GM12891 (cell line): ENCODE results near the gene ATP1A3.

ENCODE experiments used
- DNase-seq: peaks from one replicate; pipeline ENCODE4 v3.0.0; 2011; ENCODE audit warnings: low spot score; ENCODE audit not compliant: insufficient read length
- FAIRE-seq: peaks from 2 replicates; lab custom pipeline; 2011; peaks lifted over from hg19 to GRCh38; lab: Jason Lieb, UNC
- PAX5 ChIP-seq: IDR thresholded peaks from 2 replicates; pipeline ENCODE4 v1.6.1; 2011; ENCODE audit warnings: low read length, moderate library complexity, mild to moderate bottlenecking; ENCODE audit not compliant: insufficient read depth, severe bottlenecking
- POLR2A ChIP-seq: IDR thresholded peaks from 2 replicates; pipeline ENCODE4 v1.6.1; 2011; ENCODE audit warnings: low read depth, low read length, control low read depth
- POLR2AphosphoS5 ChIP-seq: IDR thresholded peaks from 2 replicates; pipeline ENCODE4 v1.6.1; 2011; ENCODE audit warnings: low read depth, low read length, control low read depth
- POU2F2 ChIP-seq: IDR thresholded peaks from 2 replicates; pipeline ENCODE4 v1.6.1; 2011; ENCODE audit warnings: low read depth, mild to moderate bottlenecking, control low read depth, low read length, moderate library complexity
- SPI1 ChIP-seq: IDR thresholded peaks from 2 replicates; pipeline ENCODE4 v1.6.1; 2011; ENCODE audit warnings: low read depth, low read length, control low read depth
- TAF1 ChIP-seq: IDR thresholded peaks from 2 replicates; pipeline ENCODE4 v1.6.1; 2011; ENCODE audit warnings: low read depth, low read length, control low read depth

Gene ATP1A3

DNA sequence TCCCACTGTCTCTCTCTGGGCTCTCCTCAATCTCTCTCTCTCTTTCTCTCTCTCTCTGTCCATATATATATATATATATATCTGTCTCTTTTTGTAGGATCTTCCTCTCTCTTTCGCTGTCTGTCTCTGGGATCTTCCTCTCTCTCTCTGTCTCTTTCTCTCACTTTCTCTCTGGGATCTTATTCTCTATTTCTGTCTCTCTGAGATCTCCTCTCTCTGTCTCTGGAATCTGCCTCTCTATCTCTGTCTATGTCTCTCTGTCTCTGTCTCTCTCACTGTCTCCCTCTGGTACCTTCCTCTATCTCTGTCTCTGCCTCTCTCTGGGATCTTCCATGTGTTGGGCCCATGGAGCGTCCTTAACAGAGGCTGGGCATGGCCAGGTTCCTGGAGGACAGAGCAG is 3.4 kb downstream of the ATP1A3 start:
- DNase-seq = no peak
- TF ChIP-seq PAX5 = no peak
- no peak for TF ChIP-seq POLR2AphosphoS5
- no peak for TF ChIP-seq TAF1
- no peak for TF ChIP-seq SPI1
- TF ChIP-seq POLR2A = no peak
- TF ChIP-seq POU2F2 = no peak
- FAIRE-seq = no peak

GRCh38 chr19:41990028-41990427 is 4.0 kb downstream of the ATP1A3 start:
- DNase-seq = no peak
- TF ChIP-seq POU2F2 = no peak
- no peak for TF ChIP-seq TAF1
- no peak for TF ChIP-seq SPI1
- TF ChIP-seq POLR2A = no peak
- TF ChIP-seq POLR2AphosphoS5 = no peak
- no peak for TF ChIP-seq PAX5
- FAIRE-seq = no peak

- TF ChIP-seq SPI1 = no peak
- TF ChIP-seq POU2F2 = no peak
- TF ChIP-seq TAF1 = no peak
- TF ChIP-seq POLR2AphosphoS5 = no peak
- TF ChIP-seq POLR2A = no peak
- TF ChIP-seq PAX5 = no peak
- DNase-seq (no peak), FAIRE-seq (no peak)
Observed at GRCh38 chr19:41988947-41989346, 5.1 kb downstream of the ATP1A3 start.

GRCh38 chr19:41987141-41987860 is 6.7 kb downstream of the ATP1A3 start:
- no peak for FAIRE-seq
- DNase-seq = no peak
- TF ChIP-seq SPI1 (no peak), POLR2A (no peak), POLR2AphosphoS5 (no peak), TAF1 (no peak)

DNA sequence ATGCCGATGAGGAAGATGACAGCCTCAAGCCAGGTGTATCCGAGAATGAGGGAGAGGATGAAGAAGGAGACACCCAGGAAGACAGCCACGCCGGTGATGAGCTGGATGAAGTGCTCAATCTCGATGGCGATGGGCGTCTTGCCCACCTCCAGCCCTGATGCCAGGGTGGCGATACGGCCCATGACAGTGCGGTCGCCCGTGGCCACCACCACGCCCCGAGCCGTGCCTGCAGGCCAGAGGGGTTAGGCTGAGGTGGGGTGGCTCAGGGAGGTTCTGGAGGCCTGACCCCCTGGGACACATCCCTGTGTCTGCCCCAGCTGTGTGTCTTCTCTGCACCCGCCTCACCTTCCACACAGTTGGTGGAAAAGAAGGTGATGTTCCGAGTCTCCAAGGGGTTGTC is 9.1 kb downstream of the ATP1A3 start:
- no peak for DNase-seq
- no peak for TF ChIP-seq SPI1
- TF ChIP-seq TAF1 = no peak
- TF ChIP-seq PAX5 = no peak
- no peak for TF ChIP-seq POU2F2
- no peak for TF ChIP-seq POLR2AphosphoS5
- TF ChIP-seq POLR2A = no peak
- FAIRE-seq = no peak

DNA sequence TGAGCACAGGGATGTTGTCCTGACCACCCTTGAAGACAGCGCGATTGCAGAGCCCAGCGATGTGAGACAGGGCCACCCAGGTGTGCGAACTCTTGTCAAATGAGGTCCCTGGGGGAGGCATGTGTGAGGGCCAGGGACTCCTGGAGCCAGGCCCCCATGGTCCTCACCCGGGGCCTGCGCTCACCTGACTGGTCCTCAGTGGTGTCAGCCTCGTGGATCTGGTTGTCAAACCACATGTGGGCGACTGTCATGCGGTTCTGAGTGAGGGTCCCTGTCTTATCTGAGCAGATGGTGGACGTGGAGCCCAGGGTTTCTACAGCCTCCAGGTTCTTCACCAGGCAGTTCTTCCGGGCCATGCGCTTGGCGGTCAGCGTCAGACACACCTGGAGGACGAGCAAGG is 12.3 kb downstream of the ATP1A3 start:
- no peak for DNase-seq
- TF ChIP-seq POU2F2 = no peak
- TF ChIP-seq POLR2A = no peak
- TF ChIP-seq SPI1 = no peak
- no peak for TF ChIP-seq TAF1
- TF ChIP-seq POLR2AphosphoS5 = no peak
- no peak for TF ChIP-seq PAX5

DNA sequence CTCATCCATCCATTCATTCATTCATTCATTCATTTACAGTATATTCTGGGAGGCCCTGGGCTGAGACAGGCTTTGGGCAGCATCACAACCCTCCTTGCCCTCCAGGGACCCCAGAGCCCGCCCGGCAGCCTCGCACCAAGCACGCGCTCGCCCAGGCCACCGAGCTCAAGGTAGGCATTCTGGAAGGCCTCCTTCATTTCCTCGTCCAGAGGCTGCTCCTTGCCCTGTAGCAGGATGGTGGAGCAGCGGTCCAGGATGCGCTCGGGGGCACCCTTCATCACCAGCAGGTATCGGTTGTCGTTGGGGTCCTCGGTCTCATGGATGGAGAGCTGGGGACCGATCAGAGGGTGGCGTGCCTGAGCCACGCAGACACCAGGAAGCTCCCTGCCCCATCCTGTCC is 15.6 kb downstream of the ATP1A3 start:
- TF ChIP-seq POLR2AphosphoS5 (no peak), PAX5 (no peak), SPI1 (no peak), POU2F2 (no peak), TAF1 (no peak), POLR2A (no peak)
- no peak for FAIRE-seq
- no peak for DNase-seq

More for the DNA sequence above, 12.3 kb downstream of the ATP1A3 start:
- FAIRE-seq = no peak

- DNase-seq (no peak), FAIRE-seq (no peak)
- TF ChIP-seq PAX5 (no peak), POLR2A (no peak), POLR2AphosphoS5 (no peak), TAF1 (no peak), SPI1 (no peak)
Observed at GRCh38 chr19:41977916-41978315, 16.1 kb downstream of the ATP1A3 start.

- FAIRE-seq (no peak), DNase-seq (no peak)
- TF ChIP-seq SPI1 = no peak
- no peak for TF ChIP-seq POLR2A
- TF ChIP-seq TAF1 = no peak
- TF ChIP-seq PAX5 = no peak
- no peak for TF ChIP-seq POU2F2
- TF ChIP-seq POLR2AphosphoS5 = no peak
Observed at GRCh38 chr19:41974652-41975051, 19.4 kb downstream of the ATP1A3 start.

- FAIRE-seq (no peak), DNase-seq (no peak)
- TF ChIP-seq POU2F2 = no peak
- no peak for TF ChIP-seq TAF1
- no peak for TF ChIP-seq POLR2A
- no peak for TF ChIP-seq PAX5
- no peak for TF ChIP-seq SPI1
- no peak for TF ChIP-seq POLR2AphosphoS5
Observed at GRCh38 chr19:41971363-41971762, 22.7 kb downstream of the ATP1A3 start.
